Measurements from ENCODE around the gene ACSL1. TPM values are rescaled to one million over a fixed set of nuclear protein-coding genes. Genes with fewer than 3 reads are reported as not detected.

The ACSL1 gene
- total and polyA plus RNA-seq, 9 of the 15 experiments (the other 6 are each of a cell fraction or from before 2014, with no cell fraction given), result 6.7 to 24.1 (median 15.0) TPM

Small RNA genes lying within 50 kb of the gene (microRNA-seq; reads per million reads assigned to microRNA genes)
- gene MIR3945 (ENCODE audit: borderline microRNAs expressed), result not detected

Small RNA genes lying within 50 kb of the gene (small RNA-seq; reads per million reads assigned to genes)
- gene MIR3945, result 0.15 reads per million

Other genes starting within 250 kb of the ACSL1 start
- 22.0 and 24.9 TPM in 2 replicates for gene CASP3, start 176.5 kb downstream of the ACSL1 start, total RNA-seq (2014; rRNA removed)
- 38.3 and 41.2 TPM in 2 replicates for gene CASP3, start 176.5 kb downstream of the ACSL1 start, total RNA-seq (2014; rRNA removed; fragmentation: Illumina TruSeq; extraction: Trizol)
- gene CASP3, start 176.5 kb downstream of the ACSL1 start, total RNA-seq (2015; rRNA removed; fragmentation: Illumina TruSeq; extraction: Trizol), result 37.9 and 40.1 TPM in 2 replicates
- gene CASP3, start 176.5 kb downstream of the ACSL1 start, total RNA-seq (2021), result 26.4 and 28.7 TPM in 2 replicates
- 32.8 and 38.6 TPM in 2 replicates for gene CASP3, start 176.5 kb downstream of the ACSL1 start, polyA plus RNA-seq (2011; rRNA removed)
- gene CASP3, start 176.5 kb downstream of the ACSL1 start, polyA plus RNA-seq (2014; fragmentation: Illumina TruSeq; extraction: Trizol), result 31.4 and 31.8 TPM in 2 replicates
- 10 to 100 TPM; 17.6 to 39.3 TPM for gene CASP3, start 176.5 kb downstream of the ACSL1 start, polyA plus RNA-seq (2014; fragmentation: Nextera tagmentation; extraction: Ambion mirVana)
- gene CASP3, start 176.5 kb downstream of the ACSL1 start, polyA plus RNA-seq (2014; rRNA removed), result 29.9 and 30.3 TPM in 2 replicates
- 11.3 and 16.8 TPM in 2 replicates for gene PRIMPOL, start 176.2 kb downstream of the ACSL1 start, total RNA-seq (2014; rRNA removed)
- 22.5 and 25.4 TPM in 2 replicates for gene PRIMPOL, start 176.2 kb downstream of the ACSL1 start, total RNA-seq (2014; rRNA removed; fragmentation: Illumina TruSeq; extraction: Trizol)
- 19.5 and 23.3 TPM in 2 replicates for gene PRIMPOL, start 176.2 kb downstream of the ACSL1 start, total RNA-seq (2015; rRNA removed; fragmentation: Illumina TruSeq; extraction: Trizol)
- 14.3 and 14.9 TPM in 2 replicates for gene PRIMPOL, start 176.2 kb downstream of the ACSL1 start, total RNA-seq (2021)
- 30.0 and 32.0 TPM in 2 replicates for gene PRIMPOL, start 176.2 kb downstream of the ACSL1 start, polyA plus RNA-seq (2011; rRNA removed)
- 16.1 and 17.9 TPM in 2 replicates for gene PRIMPOL, start 176.2 kb downstream of the ACSL1 start, polyA plus RNA-seq (2014; fragmentation: Illumina TruSeq; extraction: Trizol)
- gene PRIMPOL, start 176.2 kb downstream of the ACSL1 start, polyA plus RNA-seq (2014; fragmentation: Nextera tagmentation; extraction: Ambion mirVana), result 10 to 100 TPM; 11.0 to 14.2 TPM
- 14.7 and 19.2 TPM in 2 replicates for gene PRIMPOL, start 176.2 kb downstream of the ACSL1 start, polyA plus RNA-seq (2014; rRNA removed)
- 44.8 and 65.5 TPM in 2 replicates for gene CENPU, start 91.9 kb downstream of the ACSL1 start, total RNA-seq (2014; rRNA removed)
- 97.0 and 120 TPM in 2 replicates for gene CENPU, start 91.9 kb downstream of the ACSL1 start, total RNA-seq (2014; rRNA removed; fragmentation: Illumina TruSeq; extraction: Trizol)
- gene CENPU, start 91.9 kb downstream of the ACSL1 start, total RNA-seq (2015; rRNA removed; fragmentation: Illumina TruSeq; extraction: Trizol), result 80.7 and 85.8 TPM in 2 replicates
- 61.5 and 65.3 TPM in 2 replicates for gene CENPU, start 91.9 kb downstream of the ACSL1 start, total RNA-seq (2021)
- 85.2 and 98.7 TPM in 2 replicates for gene CENPU, start 91.9 kb downstream of the ACSL1 start, polyA plus RNA-seq (2011; rRNA removed)
- gene CENPU, start 91.9 kb downstream of the ACSL1 start, polyA plus RNA-seq (2014; fragmentation: Illumina TruSeq; extraction: Trizol), result 83.0 and 95.8 TPM in 2 replicates
- gene CENPU, start 91.9 kb downstream of the ACSL1 start, polyA plus RNA-seq (2014; fragmentation: Nextera tagmentation; extraction: Ambion mirVana), result 10 to 100 TPM; 39.4 to 53.7 TPM
- 74.3 and 84.3 TPM in 2 replicates for gene CENPU, start 91.9 kb downstream of the ACSL1 start, polyA plus RNA-seq (2014; rRNA removed)
- not detected in 2 replicates for gene HELT, start 192.5 kb upstream of the ACSL1 start, total RNA-seq (2014; rRNA removed)
- gene HELT, start 192.5 kb upstream of the ACSL1 start, total RNA-seq (2014; rRNA removed; fragmentation: Illumina TruSeq; extraction: Trizol), result not detected in 2 replicates
- gene HELT, start 192.5 kb upstream of the ACSL1 start, total RNA-seq (2015; rRNA removed; fragmentation: Illumina TruSeq; extraction: Trizol), result not detected in 2 replicates
- gene HELT, start 192.5 kb upstream of the ACSL1 start, total RNA-seq (2021), result not detected in 2 replicates
- gene HELT, start 192.5 kb upstream of the ACSL1 start, polyA plus RNA-seq (2011; rRNA removed), result not detected in 2 replicates
- not detected in 2 replicates for gene HELT, start 192.5 kb upstream of the ACSL1 start, polyA plus RNA-seq (2014; fragmentation: Illumina TruSeq; extraction: Trizol)
- not detected for gene HELT, start 192.5 kb upstream of the ACSL1 start, polyA plus RNA-seq (2014; fragmentation: Nextera tagmentation; extraction: Ambion mirVana)
- gene HELT, start 192.5 kb upstream of the ACSL1 start, polyA plus RNA-seq (2014; rRNA removed), result not detected in 2 replicates

All from K562 (cell line).